ENCODE data around the gene DAB2IP.

The DAB2IP gene

GRCh38 chr9:121725008-121725775 lies 73.8 kb downstream of the DAB2IP start:
- in situ Hi-C loops (cut with MboI; ENCODE audit: low pct_unique_long_range_greater_than_20kb, low sequenced_read_pairs, unreplicated experiment), result no loop called here
- no peak for DNase-seq (ENCODE audit: low spot score)

GRCh38 chr9:121727295-121728020 lies 76.0 kb downstream of the DAB2IP start:
- TF ChIP-seq CTCF (IDR thresholded peaks at IDR 0.05; ENCODE audit: extremely low read depth, insufficient read depth, missing control alignments), result no peak
- in situ Hi-C loops (cut with MboI; ENCODE audit: low pct_unique_long_range_greater_than_20kb, low sequenced_read_pairs, unreplicated experiment), result no loop called here
- no peak for DNase-seq (ENCODE audit: low spot score)

More at GRCh38 chr9:121725008-121725775, 73.8 kb downstream of the DAB2IP start:
- TF ChIP-seq CTCF (IDR thresholded peaks at IDR 0.05; ENCODE audit: extremely low read depth, insufficient read depth, missing control alignments), result no peak

- no peak for TF ChIP-seq CTCF (IDR thresholded peaks at IDR 0.05; ENCODE audit: extremely low read depth, insufficient read depth, missing control alignments)
- in situ Hi-C loops (cut with MboI; ENCODE audit: low pct_unique_long_range_greater_than_20kb, low sequenced_read_pairs, unreplicated experiment), result no loop called here
- DNase-seq (ENCODE audit: low spot score), result no peak
Observed at GRCh38 chr9:121728916-121729315, 77.5 kb downstream of the DAB2IP start.

GRCh38 chr9:121729769-121730562 lies 78.5 kb downstream of the DAB2IP start:
- in situ Hi-C loops (cut with MboI; ENCODE audit: low pct_unique_long_range_greater_than_20kb, low sequenced_read_pairs, unreplicated experiment), result no loop called here
- DNase-seq (ENCODE audit: low spot score), result no peak
- no peak for TF ChIP-seq CTCF (IDR thresholded peaks at IDR 0.05; ENCODE audit: extremely low read depth, insufficient read depth, missing control alignments)

GRCh38 chr9:121731090-121731489 lies 79.7 kb downstream of the DAB2IP start:
- DNase-seq (ENCODE audit: low spot score), result no peak
- in situ Hi-C loops (cut with MboI; ENCODE audit: low pct_unique_long_range_greater_than_20kb, low sequenced_read_pairs, unreplicated experiment), result no loop called here
- no peak for TF ChIP-seq CTCF (IDR thresholded peaks at IDR 0.05; ENCODE audit: extremely low read depth, insufficient read depth, missing control alignments)

- in situ Hi-C loops (cut with MboI; ENCODE audit: low pct_unique_long_range_greater_than_20kb, low sequenced_read_pairs, unreplicated experiment), result no loop called here
- no peak for TF ChIP-seq CTCF (IDR thresholded peaks at IDR 0.05; ENCODE audit: extremely low read depth, insufficient read depth, missing control alignments)
- no peak for DNase-seq (ENCODE audit: low spot score)
Observed at GRCh38 chr9:121731919-121732318, 80.5 kb downstream of the DAB2IP start.

Data from GM13977 (cell line).